HL-60/S4 treated with phorbol 12-myristate 13-acetate at 8.2 ng/mL for 4 days and 3 days (cell line): ENCODE results near the gene LPAR5.

ENCODE experiments used
- in situ Hi-C: fragments of 300-500 bp; cut with MboI; formaldehyde crosslinking; loops from 2 replicates; pipeline ENCODE4 v1.15.0; 2022; ENCODE audit warnings: low sequenced_read_pairs

LPAR5 gene

DNA sequence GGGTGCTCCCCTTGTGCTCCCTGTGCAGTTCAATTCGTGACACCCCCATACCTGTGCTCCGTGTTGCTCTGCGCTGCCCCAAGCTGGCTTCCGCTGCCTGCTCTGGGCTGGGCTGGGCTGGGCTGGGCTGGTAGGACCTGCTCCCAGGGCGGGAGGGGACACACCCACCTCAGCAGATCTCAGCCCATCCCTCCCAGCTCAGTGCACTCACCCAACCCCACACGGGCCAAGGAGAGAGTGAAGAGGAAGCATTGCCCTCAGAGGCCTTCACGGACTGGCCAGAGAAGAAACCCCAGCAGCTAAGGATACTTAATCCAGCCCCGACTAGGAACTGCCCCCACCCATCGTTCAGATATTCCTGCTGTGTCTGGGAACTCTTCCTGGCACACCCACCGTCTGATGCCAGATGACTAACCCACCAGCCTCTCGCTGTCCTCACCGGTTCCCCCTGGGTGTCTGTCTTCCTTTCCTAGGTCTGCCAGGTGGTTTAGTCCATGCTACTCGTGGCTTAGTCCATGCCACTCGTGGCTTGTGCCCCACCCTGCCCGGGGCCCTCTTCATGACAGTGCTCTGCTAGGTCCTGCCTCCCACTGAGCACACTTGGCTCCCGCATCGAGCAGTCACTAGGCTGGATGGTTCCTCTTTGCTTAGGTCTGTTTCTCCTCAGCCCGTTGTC lies at the start of gene LPAR5:
Gene LPAR5 (minus strand): TSS at position 104 of the 676 bp plus-strand sequence. CDS start 14,711 bp downstream, outside the sequence.
- in situ Hi-C loops = no loop called here

DNA sequence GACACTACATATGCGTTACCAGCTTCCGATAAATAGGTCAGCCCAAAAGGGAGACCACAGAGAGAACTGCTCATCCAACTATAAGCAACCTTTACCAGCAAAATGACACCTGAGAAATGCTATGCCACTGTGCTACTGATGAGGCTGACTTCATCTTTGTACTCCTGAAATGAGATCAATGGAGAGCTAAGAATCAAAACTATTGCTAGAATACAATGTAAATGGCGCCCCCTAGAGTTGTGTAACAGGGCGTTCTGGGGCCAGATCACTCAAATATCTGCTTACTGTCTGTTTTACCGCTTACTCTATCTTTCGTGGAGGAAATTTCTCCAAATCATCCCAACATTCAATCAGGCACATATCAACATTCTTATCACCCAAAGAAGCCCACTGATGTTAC lies 48.9 kb upstream of the LPAR5 start:
- in situ Hi-C loops = no loop called here

DNA sequence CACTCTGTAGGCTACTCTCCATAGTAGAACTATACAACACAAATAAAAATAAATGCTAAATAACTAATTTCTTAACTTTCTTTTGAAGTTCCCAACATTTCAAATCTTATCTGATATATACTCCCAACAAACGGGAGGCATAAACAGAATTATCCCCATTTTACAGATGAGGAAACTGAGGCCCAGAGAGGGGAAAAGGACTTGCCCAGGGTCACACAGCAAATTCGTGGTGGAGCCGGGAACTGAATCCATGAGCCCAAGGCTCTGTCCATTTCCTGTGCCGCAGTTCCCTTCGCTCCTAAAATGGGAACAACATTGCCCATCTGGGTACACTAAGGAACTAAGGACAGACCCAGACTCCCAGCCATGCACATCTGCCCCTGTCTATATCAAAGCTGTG lies 41.2 kb upstream of the LPAR5 start:
- in situ Hi-C loops = no loop called here

DNA sequence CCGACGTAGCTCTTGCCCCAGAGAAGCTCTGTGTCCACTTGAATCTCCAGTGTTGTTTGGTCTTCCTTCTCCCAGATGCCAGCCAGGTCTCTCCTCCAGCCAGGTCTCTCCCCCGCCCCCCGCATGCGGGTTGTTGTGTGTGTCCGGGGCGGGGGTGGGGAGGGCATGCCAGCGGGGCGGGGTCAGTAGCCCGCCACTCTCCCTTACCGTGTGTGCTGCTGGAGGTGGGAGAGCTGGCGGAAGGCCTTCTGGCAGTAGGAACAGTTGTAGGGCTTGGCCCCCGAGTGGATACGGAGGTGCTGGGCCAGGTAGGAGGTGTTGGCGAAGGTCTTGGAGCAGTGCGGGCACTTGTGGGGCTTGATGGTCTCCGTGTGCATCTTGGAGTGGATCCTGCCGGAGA lies 36.4 kb upstream of the LPAR5 start:
- in situ Hi-C loops = no loop called here

DNA sequence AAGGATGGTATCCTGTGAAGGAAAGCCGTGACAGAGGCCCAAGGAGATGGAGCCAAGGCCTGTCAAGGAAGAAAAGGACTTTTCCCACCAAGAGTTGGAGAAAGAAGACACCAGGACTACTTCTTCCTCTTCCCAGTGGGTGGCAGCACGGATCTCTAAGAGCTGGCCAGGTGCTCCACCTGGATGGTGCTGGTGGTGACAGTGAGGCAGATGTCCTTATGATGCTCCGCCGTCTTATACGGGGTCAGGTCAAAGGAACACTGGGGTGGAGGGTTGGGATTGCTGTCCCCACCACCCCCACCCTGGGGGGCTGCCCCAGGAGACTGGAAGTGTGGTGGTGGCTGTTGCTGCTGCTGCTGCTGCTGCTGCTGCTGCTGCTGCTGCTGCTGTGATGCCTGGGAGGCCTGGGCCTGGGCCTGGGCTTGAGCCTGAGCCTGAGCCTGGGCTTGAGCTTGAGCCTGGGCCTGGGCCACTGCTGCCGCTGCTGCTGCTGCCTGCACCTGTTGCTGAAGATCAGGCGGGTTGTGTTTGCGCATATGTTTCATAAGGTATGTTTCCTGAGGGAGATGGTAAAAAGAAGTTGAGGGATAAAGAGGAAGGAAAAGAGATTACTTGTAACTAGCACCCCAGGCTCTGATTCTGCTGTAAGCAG lies 31.9 kb upstream of the LPAR5 start:
- in situ Hi-C loops = no loop called here

DNA sequence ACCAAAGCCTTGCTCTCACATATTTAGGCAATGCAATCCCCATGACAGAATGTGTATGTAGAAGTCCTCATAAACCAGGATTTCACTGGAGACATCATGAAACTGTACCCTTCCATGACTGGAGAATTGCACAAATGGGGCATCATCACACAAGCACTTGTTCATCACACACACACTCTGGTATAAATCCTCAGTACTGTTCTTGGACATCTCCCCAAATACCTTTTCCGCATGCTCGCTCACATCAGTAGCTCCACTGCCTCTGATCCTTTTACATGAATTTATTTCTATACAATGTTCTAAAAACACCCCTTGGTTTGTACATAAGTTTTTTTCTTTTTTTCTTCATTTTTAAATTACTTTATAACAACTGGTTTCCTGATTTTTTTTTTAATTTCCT lies 30.5 kb upstream of the LPAR5 start:
- in situ Hi-C loops = no loop called here

DNA sequence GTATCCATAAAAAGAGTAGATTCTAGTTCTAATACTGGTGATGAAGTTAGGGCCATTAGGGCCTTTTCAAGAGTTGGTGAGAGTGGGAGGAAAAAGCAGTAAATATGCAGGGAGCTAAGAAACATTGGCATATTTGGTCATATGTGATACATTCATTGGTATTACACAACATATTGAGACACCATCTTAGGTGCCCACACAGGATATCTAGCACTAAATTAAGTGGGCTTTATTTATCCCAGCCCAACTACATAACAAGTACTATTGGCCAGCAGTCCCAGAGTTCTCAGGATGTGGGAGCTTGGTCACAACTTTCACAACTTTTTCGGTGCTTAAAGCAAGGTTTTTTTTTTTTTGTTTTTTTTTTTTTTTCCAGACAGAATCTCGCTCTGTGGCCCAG lies 29.1 kb upstream of the LPAR5 start:
- in situ Hi-C loops = no loop called here

DNA sequence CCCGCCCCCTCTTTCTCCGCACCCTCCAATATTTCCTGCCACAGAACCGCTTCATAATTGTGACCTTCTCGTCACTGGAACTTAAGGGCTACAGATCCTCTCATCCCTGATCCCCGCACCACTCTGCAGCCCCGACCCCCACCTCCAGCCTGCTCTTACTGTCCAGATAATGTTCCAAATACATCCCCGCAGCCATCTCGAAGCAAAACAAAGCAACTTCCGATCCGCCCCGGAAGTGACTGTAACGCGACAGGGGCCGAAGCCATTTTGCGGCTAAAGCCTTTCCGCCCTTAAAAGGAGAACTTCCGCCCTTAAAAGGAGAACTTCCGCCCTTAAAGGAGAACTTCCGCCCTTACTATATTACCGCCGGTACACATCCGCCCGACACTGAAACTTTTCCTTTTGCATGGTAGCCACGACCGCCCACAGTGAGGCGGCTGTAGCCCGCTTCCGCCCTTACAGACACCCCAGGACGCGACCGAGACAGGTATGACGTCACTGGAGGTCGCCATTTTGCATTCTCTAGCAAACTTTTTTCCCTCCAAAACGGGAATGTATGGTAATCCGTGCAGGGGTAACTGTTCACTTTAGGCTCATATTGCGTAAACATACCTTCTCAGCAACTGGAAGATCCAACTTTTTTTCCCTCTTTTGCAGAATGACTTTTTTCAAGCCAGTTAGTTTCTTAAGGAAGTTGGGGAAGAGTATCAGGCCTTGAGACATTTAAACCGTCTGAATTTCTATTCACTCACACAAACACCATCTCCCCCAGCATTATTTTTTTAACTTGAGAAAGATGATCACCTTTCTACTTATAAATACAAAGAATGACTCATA lies 27.4 kb upstream of the LPAR5 start, which contains the start of gene ING4:
Gene ING4 (minus strand): TSS at position 214 of the 837 bp plus-strand sequence. CDS start 18 bp downstream, at position 196.
- in situ Hi-C loops = no loop called here

DNA sequence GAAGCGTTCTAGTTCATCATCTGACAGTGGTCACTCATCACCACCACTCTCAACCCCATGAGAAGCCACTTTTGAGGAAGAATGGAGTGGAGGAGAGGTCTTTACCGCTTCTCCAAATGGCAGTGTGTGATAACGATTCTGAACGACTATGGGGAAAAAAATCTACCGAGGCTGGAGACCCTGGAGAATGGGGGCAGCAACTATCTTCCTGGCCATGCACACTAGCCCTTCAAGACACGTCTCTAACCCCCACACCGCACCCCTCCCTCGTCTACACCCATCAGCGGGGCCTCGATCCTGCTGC lies 26.8 kb upstream of the LPAR5 start:
- in situ Hi-C loops = no loop called here

DNA sequence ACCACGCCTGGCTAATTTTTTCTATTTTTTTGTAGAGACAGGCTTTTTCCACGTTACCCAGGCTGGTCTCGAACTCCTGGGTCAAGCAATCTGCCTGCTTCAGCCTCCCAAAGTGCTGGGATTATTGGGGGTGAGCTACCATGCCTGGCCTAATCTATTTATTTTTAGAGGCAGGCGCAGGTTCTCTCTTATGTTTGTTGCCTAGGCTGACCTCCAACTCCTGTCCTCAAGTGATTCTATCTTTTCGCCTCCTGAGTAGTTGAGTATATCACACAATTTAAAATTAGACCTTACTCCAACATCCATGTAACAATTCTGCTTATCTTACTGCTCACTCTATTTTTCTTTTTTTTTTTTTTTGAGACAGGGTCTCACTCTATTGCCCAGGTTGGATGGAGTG lies 18.2 kb upstream of the LPAR5 start:
- in situ Hi-C loops = no loop called here

DNA sequence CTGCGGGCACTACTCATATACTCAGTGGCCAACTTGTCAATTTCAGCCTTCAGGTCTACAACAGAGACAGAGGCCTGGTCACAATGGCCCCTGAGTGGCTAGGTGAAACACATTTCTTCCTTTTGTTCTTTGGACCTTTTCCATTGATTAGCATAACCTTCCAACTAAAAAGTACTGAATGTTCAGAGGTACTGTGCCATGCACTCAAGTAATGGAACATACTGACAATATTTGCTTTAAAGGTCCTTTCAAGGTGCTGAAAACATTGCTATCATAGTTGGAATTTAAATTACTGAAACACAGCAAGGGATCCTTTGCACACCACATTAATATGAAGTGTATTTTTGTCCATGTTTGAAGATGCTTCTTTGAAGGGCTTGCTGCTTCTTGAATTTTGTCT lies 17.6 kb upstream of the LPAR5 start:
- in situ Hi-C loops = no loop called here

DNA sequence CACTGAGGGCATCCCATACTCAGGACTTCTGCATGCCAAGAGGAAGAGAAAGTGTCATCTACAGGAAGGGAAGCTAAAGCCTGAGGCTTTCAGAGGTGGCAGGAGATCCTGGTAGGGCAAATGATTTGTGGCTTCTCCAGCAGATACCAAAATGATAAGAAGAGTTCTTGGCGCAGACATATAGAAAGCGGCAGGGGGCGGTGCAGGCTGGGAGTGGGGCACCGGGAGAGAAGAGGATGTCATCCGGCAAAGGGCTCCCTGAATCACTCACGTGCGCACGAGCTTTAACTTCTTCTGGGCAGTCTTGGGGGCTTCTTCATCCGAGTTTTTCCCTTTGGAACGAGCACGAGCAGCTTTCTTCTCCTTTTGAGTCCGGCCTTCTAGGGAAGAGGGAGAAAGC lies 16.6 kb upstream of the LPAR5 start:
- in situ Hi-C loops = no loop called here

DNA sequence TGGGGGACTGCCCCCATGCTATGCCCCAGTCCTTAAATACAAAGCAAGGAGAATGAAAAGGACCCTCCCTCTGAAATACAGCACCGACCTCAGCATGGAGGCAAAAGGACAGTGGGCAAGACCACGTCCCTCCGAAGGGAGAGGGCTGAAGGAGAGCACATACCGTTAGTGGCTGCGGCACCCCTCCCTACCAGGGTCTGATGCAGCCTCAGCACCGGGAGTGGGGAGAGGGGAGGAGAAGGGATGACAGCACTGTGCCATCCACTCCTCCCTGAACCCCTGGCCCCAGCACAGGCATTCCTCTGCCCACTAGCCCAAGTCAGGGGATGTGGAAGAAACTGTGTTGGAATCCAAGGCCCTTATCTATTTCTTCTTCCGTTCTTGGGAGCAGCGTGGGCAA lies 15.1 kb upstream of the LPAR5 start:
- in situ Hi-C loops = no loop called here

DNA sequence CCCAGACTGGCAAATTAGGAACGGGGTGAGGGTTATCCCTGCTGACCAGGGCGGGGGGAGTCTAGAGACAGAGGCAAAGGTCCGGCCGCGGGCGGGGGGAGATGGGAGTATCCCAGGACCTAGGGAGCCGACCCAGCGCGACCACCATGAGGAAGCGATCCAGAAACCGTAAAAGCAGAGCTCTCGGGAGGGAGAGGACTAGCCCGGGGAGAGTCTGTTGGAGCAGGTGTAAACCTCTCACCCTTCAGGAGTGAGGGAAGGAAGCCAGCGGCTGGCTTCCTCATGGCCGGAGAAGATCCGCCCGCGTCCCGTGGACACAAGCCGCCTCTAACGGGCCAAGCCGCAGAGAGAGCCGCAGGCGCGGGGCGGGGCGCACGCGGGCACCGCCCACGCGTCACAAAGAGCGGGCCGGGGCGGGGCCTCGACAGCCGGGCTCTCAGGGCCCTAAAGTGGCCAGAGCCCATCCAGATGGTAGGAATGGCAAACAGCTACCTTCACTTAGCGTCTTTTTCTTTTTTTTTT lies 11.4 kb upstream of the LPAR5 start, which contains the start of gene ACRBP:
Gene ACRBP (minus strand): TSS at position 350 of the 522 bp plus-strand sequence. CDS start 66 bp downstream, at position 284.
- in situ Hi-C loops = no loop called here

DNA sequence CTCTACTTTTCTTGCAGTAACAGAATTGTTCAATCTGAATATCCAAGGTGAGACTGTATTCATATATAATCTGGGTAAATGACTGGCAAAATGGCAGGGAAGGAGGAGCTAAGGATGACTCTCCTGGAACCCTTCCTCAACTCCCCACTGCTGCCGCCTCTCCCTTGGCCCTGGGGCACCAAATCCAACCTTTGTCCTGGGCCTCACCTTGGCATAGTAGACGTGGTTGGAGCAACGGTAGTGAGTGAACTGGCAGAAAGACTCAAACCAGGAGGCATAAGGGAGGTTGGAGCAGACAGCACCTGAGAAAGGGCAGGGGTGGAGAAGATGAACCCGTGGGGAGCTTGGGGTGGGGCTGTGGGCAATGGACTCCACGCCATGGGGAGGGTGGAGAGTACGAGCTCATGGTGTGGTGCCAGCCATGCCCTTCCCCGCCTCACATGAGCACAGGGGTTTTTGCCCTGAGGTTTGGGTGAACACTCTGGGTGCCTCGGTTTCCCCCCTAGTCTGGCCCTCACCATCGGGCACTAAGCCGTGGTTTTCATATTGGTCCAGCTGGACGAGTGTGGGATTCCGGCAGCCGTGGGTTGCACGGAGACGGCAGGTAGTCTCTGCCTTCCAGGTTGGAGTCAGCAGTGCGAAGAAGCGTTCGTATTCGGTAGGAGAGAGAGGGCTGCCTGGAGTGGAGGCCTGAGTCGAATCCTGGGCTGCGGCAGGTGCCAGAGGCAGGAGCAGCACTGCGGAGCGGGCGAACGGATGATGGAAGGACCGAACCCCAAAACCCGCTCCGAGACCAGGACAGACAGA lies 10.7 kb upstream of the LPAR5 start:
- in situ Hi-C loops = no loop called here

DNA sequence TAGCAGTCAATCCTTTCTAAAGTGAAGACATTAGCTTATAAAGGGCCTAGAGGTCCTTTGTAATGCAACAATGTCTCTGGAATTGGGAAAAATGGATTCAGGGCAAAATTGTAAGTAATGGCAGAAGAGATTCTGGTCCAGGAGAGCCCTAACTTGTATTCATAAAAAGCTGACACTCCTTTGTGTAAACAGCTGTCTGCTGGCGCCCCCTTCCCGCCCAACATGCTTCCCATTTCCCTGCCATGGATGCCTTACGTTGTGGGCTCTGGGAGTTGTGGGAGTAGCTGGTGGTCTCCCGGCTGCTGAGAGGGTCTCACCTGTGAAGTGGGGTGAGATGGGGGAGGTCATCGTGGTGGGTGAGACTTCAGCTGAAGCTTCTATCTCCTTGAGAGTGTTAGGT lies 9.1 kb upstream of the LPAR5 start:
- in situ Hi-C loops = no loop called here

DNA sequence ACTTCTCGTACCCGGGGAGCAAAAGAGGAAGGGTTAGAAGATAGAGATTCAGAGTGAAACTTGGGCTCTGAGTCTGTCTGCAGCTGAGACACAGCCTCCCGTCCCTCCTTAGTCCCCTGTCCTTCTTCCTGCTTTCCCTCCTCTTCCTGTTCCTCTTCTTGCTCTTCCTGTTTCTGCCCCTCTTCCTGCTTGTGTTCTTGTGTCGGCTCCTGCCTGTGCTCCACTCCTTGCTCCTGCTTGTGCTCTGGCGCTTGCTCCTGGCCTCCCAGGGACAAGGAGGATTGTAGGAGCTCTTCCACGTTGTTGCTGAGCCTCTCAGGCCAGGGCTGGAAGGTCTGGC lies 8.5 kb upstream of the LPAR5 start:
- in situ Hi-C loops = no loop called here

DNA sequence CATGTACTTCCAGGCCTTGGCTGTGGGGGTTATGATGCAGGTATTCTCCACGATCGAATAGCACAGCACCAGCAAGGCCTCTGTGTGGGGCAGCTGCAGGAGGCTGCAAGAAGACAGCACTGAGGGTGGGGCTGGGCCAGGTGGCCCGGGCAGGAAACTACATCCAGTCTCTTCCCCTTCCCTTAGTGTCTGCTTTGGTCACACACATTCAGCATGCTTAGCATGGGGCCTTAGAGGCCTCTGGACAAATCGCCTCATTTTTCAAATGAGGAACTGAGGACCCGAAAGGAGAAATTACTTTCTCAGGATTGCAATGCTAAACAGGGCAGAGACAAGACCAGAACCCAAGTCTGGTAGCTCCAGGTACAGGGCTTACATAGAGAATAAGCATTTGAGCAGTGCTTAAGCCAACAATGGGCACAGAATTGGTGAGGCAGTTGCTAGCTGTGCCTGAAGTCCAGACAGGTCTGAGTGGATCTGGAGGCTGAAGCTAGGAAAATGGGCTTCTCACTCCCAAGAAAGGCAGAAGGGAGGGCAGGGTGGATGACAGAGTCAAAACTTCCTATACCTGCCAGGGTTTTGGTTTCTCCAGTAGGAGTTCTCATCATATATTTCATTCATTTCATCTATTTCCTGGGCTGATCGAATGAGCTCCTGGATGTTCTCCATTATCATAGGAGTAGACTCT lies 8.0 kb upstream of the LPAR5 start:
- in situ Hi-C loops = no loop called here

DNA sequence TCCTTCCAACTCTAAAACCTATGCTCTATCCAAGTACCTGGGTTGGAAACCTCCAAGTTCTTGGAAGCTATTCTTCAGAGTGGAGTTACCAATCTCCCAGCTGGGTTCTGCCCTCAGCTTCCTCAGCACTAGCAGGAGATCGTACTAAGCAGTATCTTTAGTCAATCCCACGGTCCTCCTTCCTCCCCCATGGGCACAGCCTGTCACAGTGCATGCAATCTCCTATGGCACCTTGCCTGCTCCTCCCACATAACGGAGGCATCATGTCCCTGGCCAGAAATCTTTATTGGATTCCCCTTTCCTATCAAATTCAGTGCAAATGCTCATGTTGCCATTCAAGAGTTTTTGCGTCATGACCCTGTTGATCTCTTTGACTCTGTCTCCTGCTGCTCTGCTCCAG lies 5.4 kb upstream of the LPAR5 start:
- in situ Hi-C loops = no loop called here

DNA sequence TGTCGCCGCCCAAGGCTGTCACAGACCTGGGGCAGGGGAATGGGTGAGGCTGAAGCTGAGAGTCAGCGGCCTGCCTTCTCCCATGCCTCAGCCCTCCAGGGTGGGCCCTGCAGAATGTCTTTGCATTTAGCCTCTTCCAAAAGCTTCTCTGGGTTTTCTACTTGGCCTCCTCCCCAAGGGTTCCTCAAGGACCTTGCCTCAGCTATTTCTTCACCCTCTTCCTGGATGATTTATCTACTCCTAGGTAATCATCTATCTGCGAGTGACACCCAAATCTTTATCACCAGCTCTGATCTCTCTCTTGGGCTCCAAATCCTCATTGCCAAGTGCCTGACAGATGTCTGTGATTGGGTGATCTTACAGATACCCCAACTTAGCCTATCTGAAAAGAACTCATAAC lies 4.7 kb upstream of the LPAR5 start:
- in situ Hi-C loops = no loop called here
